Measurements from ENCODE around the gene DHX32.

Gene DHX32

DNA sequence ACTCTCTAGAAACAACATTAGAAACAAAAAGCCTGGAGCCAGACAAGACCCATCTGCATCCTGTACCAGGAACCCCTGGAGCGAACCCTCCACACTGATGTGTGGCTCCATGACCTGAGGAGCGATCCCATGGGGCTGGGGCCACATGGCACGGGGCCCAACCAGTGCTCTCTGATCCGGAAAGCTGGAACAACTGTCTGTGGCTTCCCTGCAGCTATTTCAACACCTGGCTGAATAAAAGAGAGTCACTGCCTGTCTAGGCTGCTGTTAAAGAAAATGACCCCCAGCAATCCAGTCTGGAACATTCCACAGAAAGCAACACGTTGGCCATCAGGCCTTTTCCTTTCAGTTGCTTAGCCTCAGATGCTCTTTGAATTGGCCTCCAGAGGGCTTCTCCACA, 79.0 kb downstream of the DHX32 start:
- no peaks in the 10 kb centered on the region for H3K4me1 ChIP-seq
- H3K27me3 ChIP-seq, result no peaks in the 10 kb centered on the region
- peak; percentile 58 for DNase-seq
- H3K4me3 ChIP-seq (ENCODE audit: low read depth, low read length), result no peak overlapping the region
- 0 out of 2 replicates have a peak, but pooled peaks have one; percentile 5 for TF ChIP-seq CTCF (IDR thresholded peaks at IDR 0.05; ENCODE audit: low read depth, low read length)
- peaks cover 6% of the 10 kb centered on the region for H3K36me3 ChIP-seq
- no peaks in the 10 kb centered on the region for H3K9me3 ChIP-seq

- DNase-seq, result no peak
- Histone ChIP-seq H3K4me3 (ENCODE audit: low read depth, low read length) (no peak overlapping the region), H3K9me3 (no peaks in the 10 kb centered on the region), H3K4me1 (no peaks in the 10 kb centered on the region), H3K36me3 (peaks cover 6% of the 10 kb centered on the region), H3K27me3 (no peaks in the 10 kb centered on the region)
- TF ChIP-seq CTCF (IDR thresholded peaks at IDR 0.05; ENCODE audit: low read depth, low read length), result no peak
These were observed 79.5 kb downstream of the DHX32 start for GRCh38 chr10:125801574-125801973.

- no peaks in the 10 kb centered on the region for H3K36me3 ChIP-seq
- TF ChIP-seq CTCF (IDR thresholded peaks at IDR 0.05; ENCODE audit: low read depth, low read length), result no peak
- no peaks in the 10 kb centered on the region for H3K9me3 ChIP-seq
These were observed 81.5 kb downstream of the DHX32 start for GRCh38 chr10:125799451-125800182.

GRCh38 chr10:125797994-125798662, 83.0 kb downstream of the DHX32 start:
- Histone ChIP-seq H3K4me1 (no peaks in the 10 kb centered on the region), H3K27me3 (no peaks in the 10 kb centered on the region), H3K4me3 (ENCODE audit: low read depth, low read length) (no peak overlapping the region), H3K9me3 (no peaks in the 10 kb centered on the region), H3K36me3 (no peaks in the 10 kb centered on the region)
- DNase-seq, result no peak
- no peak for TF ChIP-seq CTCF (IDR thresholded peaks at IDR 0.05; ENCODE audit: low read depth, low read length)

More at GRCh38 chr10:125799451-125800182, 81.5 kb downstream of the DHX32 start:
- no peak for DNase-seq
- Histone ChIP-seq H3K27me3 (no peaks in the 10 kb centered on the region), H3K4me1 (no peaks in the 10 kb centered on the region), H3K4me3 (ENCODE audit: low read depth, low read length) (no peak overlapping the region)

DNA sequence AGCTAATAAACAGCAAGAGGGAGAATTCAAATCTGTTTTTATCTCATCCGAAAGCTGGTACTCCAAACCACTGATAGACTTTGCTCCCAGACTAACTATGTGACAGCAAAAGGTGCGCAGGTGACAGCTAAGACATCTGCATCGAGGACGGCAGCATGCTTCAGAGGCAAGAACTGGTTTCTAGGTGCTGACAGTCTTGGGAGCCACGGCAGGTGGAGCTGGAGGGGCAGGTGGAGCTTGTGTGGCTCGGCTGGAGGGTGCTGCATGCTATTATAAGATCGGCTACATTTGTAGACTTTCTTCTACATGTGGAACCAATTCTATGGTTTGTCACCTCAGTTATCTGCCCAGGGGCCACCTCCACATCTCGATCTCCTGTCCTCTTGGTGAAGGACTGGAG, 83.7 kb downstream of the DHX32 start:
- H3K9me3 ChIP-seq, result no peaks in the 10 kb centered on the region
- TF ChIP-seq CTCF (IDR thresholded peaks at IDR 0.05; ENCODE audit: low read depth, low read length), result no peak
- no peaks in the 10 kb centered on the region for H3K4me1 ChIP-seq
- DNase-seq, result no peak
- no peak overlapping the region for H3K4me3 ChIP-seq (ENCODE audit: low read depth, low read length)
- no peaks in the 10 kb centered on the region for H3K27me3 ChIP-seq
- peaks cover 2% of the 10 kb centered on the region; the same call in 1 of the 2 replicates for H3K36me3 ChIP-seq

GRCh38 chr10:125795637-125796190, 85.4 kb downstream of the DHX32 start:
- H3K36me3 ChIP-seq, result peaks cover 6% of the 10 kb centered on the region; the same call in 1 of the 2 replicates
- no peak for TF ChIP-seq CTCF (IDR thresholded peaks at IDR 0.05; ENCODE audit: low read depth, low read length)
- no peak overlapping the region for H3K4me3 ChIP-seq (ENCODE audit: low read depth, low read length)

More at GRCh38 chr10:125795637-125796190, 85.4 kb downstream of the DHX32 start:
- H3K9me3 ChIP-seq, result no peaks in the 10 kb centered on the region
- no peaks in the 10 kb centered on the region for H3K27me3 ChIP-seq
- no peaks in the 10 kb centered on the region for H3K4me1 ChIP-seq
- no peak for DNase-seq
